ENCODE results near the gene PLEKHH1. TPM values are rescaled to one million over a fixed set of nuclear protein-coding genes. Genes with fewer than 3 reads are reported as not detected.

Gene PLEKHH1
- total RNA-seq, 1 donor from 2014 or later: 6.8 TPM

DNA sequence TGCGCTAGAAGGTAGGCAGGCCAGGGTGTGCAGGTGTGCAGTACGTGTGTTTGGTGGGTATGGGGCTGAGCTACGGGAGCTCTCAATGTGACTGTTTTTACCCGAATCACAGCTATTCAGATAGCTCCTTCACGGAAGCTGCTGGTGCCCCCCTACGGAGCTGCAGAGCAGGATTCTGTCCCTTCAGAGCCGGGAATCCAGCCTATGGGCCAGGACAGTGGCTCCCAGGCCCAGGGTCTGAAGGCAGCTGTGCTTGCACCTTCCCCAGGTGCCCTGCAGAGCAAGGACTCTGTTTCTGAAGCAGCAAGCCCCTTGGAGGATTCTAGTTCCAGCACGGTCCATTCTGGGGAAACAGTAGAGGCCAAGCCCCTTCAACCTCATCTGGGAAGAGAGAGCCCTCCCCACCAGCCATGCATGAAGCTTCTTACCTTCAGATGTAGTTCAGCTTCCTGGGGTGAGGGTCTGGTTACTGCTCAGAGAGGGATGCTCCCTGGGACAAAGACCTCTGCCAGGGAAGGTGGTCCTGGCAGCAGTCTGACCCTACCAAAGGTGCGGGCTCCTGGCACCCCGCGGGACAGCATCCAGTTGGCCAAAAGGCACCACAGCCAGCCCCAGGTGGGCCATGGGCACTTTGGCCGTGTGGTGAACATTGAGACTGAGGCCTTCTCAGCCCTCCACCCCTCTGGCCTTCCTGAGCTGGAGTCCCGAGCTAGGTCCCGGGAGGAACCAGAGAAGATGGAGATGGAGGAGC is 29.1 kb downstream of the PLEKHH1 start:
- DNase-seq (ENCODE audit: low spot score): peak; percentile 64

DNA sequence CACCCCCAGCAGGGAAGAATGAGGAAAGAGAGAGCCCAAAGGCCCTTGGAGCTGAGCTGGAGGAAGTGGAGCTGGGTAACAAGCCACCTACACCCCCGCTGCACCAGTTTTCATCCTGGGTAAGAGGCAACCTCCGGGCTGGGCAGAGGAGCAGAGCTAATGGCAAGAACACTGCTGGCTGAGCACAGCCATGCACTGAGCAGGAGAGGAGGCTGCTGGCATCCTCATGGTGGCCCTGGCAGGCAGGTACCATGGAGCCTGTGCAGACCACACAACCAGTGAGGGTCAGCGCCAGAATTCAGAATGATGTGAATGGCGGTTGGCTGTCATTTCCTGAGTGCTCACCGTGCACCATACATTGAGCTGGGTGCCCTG is 29.7 kb downstream of the PLEKHH1 start:
- no peak for DNase-seq (ENCODE audit: low spot score)

DNA sequence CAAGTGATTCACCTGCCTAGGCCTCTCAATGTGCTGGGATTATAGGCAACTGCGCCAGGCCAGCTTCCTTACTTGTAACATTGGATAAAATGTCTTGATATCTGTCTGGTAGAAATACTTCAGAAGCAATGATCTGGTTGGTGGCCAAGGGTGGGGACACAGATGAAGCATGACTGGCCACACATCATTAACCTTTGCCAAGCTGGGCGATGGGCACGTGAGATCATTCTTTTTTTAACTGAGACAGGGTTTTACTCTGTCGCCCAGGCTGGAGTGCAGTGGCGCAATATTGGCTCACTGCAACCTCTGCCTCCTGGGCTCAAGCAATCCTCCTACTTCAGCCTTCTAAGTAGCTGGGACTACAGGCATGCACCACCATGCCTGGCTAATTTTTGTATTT is 31.1 kb downstream of the PLEKHH1 start:
- peak; percentile 53 for DNase-seq (ENCODE audit: low spot score)

DNA sequence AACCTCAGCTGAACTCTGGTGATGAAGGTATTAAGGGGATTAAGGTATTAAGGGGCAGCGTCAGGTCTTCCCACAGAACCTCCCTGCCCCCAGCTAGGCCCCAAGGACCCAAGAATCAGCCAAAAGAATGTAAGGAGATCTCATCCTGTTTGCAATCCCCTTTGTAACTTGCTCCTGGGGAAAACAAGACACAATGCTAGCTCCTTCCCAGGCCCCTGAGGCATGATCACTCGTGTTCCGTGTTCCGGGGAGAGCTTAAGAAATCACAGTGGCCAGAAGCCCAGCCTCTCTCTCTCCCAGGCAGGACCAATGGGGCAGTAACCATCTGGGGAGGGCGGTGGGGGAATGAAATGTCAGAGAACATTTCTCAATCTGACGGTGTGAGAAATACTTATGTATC is 33.8 kb downstream of the PLEKHH1 start:
- peak; percentile 79 for DNase-seq (ENCODE audit: low spot score)

DNA sequence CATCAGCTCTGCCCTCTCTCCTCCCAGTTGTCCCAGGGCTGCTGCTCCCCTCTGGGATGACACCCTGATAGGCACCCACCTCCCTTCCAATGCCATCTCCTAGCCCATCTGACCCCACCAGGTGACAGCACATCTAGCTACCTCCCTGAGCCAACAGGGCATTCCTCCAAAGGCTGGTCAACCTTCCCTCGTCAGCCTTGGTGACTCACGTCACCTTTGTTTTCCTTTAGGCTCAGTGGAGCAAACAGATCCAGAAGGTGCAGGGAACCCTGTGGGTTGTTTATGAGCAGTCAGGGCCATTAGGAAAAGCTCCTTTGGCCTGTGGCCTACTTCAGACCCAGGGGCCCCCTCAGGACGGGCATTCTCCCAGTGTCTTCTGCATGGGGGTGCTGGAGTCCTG is 34.6 kb downstream of the PLEKHH1 start:
- DNase-seq (ENCODE audit: low spot score): peak; percentile 57

DNA sequence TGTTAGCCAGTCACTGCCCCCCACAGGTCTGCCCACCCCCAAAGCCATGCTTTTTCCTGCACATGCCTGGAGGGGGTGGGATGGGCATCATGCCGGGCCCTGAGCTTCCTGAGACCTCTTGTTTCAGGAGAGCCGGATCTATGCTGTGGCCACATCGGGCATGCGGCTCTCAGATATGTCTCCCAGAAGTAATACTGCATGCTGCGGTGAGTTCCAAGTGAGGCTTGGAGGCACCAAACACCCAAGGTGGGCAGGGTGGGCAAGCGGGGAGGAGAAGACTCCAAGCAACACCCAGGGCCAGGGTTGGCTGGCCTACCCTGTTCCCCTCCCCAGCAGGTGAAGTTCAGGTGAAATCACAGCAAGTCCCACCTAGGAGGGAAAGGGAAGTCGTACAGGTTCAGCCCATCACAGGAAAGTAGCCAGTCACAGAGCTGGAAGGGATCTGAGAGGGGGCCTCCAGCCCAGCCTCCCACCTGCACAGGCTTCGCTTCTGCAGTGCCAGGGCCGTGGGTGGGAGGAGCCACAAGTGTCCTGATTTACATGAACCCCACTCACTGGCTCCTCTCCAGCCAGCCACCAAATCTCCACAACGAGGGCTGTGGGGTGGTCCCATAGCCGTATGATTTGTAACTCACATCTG is 36.0 kb downstream of the PLEKHH1 start:
- peak; percentile 65 for DNase-seq (ENCODE audit: low spot score)

DNA sequence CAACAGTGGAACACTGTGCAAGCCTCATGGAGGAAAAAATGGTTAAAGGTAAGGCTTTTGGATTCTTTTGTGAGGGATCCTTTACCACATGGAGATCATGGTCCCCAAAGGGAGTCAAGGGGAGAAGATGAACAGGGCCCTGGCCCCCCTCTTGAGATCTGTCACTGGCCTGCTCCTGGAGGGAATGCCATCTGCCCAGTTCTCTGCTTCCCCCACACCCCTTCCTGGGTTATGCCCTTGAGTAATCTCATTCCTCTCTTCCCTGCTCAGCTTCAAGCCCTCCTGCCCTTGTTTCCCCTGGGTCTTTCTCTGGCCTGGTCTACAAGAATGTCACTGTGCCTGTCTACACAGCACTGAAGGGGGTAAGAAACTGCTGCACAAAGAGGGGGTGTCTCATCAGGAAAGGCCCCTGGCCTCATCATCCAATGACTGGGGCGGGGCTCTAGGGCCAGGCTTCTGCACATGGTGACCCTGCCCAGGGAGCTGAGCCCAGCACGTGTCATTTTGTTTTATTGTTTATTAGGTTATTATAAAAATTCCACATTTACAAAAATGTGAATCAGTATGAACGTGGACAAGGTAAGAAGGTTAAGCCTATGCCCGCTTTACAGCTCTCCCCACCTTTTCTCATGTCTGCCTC is 36.7 kb downstream of the PLEKHH1 start:
- DNase-seq (ENCODE audit: low spot score): peak; percentile 83

DNA sequence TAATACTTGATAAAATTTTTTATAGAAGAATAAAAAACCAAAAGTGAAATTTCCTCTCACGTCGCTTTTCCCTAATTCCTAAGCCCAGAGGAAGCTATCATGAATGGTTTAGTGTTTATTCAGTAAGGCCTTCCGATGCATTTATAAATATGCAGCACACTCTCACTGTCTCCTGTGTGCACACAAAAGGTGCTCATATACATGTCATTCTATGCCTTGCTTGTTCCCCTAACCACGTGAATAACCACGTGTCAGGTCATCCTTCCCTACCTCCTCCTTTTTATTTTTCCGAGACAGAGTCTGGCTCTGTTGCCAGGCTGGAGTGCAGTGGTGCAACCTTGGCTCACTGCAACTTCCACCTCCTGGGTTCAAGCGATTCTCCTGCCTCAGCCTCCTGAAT is 37.4 kb downstream of the PLEKHH1 start:
- DNase-seq (ENCODE audit: low spot score): no peak

DNA sequence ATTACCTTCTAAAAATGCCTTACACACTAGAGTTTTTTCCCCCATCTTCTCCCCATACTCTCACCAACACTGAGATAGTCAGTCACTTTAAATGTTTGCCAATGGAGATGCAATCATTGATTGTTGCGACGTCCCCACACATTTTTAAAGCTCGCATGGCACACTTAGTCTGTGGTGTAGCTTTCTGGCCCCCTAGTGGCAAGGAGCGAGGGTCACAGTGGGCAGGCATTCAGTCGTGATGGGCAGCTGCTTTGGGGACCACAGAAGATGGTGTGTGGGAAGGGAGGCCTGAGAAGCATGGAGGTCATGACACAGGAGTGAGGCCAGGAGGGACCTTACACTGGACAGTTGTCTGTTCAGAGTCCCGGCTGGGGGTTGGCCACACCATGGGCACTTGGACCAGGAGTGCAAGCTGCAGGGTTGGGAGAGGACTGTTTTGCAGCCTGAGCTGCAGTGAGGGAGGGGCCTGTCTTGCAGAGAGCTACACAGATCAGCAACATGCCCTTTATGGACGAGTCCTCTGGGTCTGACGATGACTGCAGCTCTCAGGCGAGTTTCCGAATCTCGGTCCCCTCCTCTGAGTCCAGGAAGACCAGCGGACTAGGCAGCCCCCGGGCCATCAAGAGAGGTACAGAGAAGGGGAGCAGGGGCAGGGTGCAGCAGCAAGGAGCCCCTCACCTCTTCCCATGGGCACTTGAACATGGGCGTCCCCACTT is 38.3 kb downstream of the PLEKHH1 start:
- no peak for DNase-seq (ENCODE audit: low spot score)

DNA sequence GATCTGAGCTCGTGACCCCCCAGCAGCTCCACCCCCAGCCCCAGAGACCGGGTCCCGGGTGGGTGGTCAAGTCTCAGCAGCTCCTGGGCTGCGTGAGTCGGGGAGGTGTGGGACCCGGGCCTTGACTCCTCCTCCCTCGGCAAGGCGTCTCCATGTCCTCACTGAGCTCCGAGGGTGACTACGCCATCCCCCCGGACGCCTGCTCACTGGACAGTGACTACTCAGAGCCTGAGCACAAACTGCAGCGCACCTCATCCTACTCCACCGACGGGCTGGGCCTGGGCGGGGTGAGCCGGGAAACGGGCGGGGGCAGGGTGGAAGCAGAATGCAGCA is 38.9 kb downstream of the PLEKHH1 start:
- DNase-seq (ENCODE audit: low spot score): no peak

DNA sequence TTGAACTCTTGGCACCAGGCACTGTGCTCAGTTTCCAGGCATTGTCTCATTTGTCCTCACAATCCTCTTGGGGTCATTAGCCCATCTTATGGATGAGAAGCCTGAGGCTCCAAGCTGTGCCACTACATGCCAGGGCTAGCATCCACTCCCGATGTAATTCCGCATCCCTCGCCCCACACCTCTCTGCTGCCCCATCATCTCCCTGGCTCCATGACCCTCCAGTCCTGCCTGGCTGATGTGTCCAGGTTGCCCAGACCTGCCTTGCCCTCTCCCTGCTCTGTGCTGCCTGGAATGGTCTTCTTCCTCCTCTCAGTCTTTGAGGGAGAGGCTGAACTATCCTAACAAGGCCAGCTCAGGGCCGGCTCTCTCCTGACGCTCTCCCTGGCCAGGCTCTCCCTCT is 39.5 kb downstream of the PLEKHH1 start:
- DNase-seq (ENCODE audit: low spot score): no peak

DNA sequence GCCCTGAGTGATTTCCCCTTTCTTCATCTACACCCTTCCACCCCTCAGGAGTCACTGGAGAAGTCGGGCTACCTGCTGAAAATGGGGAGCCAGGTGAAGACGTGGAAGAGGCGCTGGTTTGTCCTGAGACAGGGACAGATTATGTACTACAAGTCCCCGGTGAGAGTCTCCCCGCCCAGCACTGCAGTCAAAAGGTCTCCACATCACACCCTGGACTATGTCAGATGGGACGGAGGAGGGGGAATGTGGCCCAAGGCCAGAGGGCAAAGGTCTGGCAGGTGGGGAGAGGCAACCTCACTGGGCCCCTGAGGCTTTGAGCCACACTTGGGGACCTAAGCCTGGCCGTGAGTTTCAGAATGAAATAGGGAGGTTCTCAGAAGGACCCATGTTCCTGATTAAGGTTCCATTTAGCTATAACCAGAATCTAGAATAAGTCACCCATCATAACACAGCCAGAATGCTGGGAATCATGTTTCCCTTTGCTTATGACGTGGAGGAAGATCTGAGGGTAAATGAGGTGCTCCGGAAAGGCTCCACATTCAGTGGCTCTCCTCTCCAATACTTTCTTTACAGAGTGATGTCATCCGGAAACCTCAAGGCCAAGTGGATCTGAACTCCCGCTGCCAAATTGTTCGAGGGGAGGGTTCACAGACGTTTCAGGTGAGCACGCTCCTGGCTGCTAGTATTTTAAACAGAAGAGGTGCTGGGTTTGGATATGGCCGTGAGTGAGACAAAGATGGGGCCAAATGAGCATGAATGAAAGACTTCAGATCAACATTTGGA is 40.3 kb downstream of the PLEKHH1 start:
- DNase-seq (ENCODE audit: low spot score): peak; percentile 62

DNA sequence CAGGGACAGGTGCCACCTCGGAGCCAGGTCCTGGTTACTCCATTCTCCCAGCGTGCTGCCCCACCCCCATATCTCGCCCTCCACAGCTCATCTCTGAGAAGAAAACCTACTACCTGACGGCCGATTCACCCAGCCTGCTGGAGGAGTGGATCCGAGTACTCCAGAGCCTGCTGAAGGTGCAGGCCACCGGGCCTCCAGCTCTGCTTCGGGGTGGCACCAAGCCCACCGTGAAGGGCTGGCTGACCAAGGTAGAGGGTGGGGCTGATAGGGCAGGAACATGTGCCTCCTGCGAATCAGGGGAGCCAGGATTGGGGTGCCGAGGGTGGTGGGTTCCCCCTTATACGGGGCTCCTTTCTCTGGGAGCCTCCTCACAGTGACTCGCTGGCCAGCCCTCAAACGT is 41.1 kb downstream of the PLEKHH1 start:
- peak; percentile 82 for DNase-seq (ENCODE audit: low spot score)

DNA sequence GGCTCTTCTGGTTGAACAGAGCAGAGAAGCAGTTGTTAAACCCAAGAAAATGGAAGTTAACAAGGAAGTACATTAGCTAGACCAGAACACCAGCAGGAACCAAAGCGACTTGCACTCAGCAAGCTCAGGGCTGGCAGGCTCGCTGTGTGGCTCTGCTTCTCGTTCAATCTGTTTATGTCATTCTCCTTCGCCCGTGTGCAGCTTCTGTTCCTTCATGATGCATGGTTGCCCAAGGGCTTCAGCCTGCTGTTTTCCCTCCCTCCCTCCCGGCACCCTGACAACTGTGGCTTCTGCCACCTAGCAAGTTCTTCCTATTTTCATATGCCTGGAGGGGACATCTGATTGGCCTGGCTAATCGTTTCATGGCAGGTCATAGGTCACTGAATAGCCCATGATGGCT is 41.7 kb downstream of the PLEKHH1 start:
- peak; percentile 45 for DNase-seq (ENCODE audit: low spot score)

DNA sequence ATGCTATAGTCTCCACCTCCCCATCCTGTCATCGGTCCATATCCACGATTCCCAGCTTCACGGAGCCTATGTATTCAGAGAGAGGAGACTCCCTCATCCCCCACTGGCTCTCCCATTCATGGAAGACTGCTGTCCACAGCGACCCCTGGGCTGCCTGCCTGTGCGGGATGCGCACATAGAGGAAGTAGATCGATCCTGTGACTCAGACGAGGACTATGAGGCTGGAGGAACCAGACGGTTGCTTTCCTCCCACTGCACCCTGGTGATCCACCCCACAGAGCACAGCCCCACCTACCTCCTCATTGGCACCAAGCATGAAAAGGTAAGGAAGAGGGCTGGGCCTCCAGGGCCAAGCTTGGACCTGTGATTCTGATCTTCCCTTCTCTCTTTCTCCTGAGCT is 42.6 kb downstream of the PLEKHH1 start:
- DNase-seq (ENCODE audit: low spot score): peak; percentile 65

DNA sequence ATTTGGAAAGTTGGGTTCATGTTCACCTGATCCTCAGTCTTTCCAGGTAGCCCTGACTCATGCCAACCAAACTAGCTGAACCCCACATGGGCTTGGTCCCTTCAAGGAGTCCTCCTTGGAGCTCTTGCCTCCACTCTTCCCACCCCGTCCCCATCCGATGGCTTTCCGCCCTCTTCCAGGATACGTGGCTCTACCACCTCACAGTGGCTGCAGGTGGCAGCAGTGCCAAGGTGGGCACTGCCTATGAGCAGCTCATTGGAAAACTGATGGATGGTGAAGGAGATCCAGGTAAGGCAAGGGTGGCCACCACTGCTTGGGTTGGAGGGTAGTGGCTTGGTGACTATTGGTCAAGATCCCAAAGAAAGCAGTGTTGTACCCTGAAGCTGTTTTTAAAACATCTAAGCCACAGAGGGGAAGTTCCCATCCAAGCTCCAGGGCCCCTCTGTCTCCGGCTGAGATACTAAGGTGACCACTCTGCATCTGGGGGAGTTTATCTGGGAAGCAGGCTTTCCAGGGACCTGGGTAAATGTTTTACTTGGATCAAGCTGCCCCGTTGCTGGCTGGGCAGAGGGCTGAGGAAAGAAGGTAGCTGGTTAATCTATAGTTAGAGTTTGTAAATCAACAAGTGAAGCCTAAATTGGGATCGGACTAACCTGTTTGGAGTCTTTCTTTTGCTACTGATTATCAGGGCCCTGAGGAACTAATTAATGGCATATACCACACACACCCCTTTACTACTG is 43.3 kb downstream of the PLEKHH1 start:
- DNase-seq (ENCODE audit: low spot score): peak; percentile 62

DNA sequence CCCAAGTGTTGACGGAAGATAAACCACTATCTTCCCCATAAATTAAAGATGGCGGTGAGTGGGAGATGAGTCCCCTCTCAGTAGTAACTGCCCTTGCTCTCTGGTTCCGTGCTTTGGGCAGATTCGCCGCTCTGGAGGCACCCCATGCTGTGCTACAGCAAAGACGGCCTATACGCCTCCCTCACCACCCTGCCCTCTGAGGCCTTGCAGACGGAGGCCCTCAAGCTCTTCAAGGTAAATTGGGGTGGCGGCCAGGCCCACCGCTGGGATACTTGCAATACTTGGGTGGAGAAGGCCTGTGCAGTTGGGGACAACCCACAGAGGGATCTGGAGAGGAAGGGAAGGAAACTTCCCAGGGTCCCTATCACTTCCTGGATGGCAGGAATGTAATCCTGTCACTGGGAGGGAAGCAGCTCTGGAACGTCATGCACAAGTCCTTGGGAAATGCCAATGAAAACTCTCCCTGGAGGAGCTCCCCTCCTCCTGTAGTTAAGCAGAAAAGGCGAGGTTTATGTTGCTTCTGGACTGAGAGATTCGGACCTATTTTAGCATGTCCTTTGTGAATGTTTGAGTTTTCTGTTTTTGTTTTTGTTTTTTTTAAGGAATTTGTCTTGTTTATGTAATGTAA is 44.2 kb downstream of the PLEKHH1 start:
- DNase-seq (ENCODE audit: low spot score): peak; percentile 51

DNA sequence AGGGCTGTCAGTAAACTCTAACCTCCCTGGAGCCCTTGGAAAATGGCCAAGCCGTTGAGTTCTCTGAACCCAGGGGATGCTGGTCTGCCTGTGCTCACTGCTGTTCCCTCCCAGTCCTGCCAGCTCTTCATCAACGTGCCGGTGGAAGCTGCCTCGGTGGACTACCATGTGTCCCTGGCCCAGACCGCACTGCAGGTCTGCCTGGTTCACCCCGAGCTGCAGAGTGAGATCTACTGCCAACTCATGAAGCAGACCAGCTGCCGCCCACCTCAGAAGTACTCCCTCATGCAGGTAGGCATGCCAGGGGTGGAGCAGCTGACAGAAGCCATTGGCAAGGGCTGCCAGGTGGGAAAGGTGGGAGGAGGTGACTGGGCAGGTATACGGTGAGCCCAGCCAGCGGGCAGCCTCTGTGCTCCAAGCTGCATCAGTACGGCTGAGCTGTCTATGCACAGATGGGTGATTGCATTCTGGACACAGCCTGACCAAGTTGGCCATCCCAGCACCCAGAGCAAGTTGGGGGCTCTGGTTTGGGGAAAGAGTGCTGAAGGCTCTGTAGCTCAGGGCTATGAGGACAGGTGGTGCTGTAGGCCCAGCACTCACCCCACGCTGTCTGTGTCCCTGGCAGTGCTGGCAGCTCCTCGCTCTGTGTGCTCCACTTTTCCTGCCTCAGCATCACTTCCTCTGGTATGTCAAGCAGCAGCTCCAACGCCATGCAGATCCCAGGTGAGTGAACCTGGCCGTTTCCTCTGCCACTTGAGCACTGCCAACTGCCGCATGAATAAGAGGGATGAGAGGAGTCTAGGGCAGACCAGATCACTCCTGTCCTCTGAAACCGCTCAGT is 45.0 kb downstream of the PLEKHH1 start:
- DNase-seq (ENCODE audit: low spot score): peak; percentile 86

DNA sequence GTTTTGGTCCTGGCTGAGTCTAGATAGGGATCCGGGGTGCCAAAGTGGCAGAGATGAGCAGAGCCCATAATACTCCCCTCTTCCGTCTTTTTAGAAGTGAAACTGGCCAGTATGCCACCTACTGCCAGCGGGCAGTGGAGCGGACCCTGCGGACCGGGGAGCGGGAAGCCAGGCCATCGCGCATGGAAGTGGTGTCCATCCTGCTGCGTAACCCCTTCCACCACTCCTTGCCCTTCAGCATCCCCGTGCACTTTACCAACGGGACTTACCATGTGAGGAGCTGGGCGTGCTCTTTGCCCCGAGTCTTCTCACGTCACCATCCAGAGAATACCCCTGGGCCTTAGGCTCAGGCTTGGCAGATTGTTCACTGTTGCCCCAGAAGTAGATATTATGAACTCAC is 46.0 kb downstream of the PLEKHH1 start:
- DNase-seq (ENCODE audit: low spot score): peak; percentile 82

Measured in mesenteric fat pad (tissue), 1 donor.